Neural cell (in vitro differentiated cells): ENCODE results near the gene CKM. TPM values are rescaled to one million over a fixed set of nuclear protein-coding genes. Genes with fewer than 3 reads are reported as not detected.

Source experiments
- H2AFZ ChIP-seq: fragments of 200-600, 300-800 bp; sonication (generic), shearing (Covaris generic); 2 replicates; pipeline ENCODE4 v1.6.0; 2014; ENCODE audit warnings: low read depth, mild to moderate bottlenecking, antibody characterized with exemption, low read length, moderate library complexity
- H3F3A ChIP-seq: fragments of 200-600 bp; shearing (Covaris generic); 2 replicates; pipeline ENCODE4 v1.6.1; 2016; ENCODE audit warnings: mild to moderate bottlenecking, moderate library complexity, mixed read lengths, antibody characterized with exemption, low read length; ENCODE audit not compliant: insufficient read depth, poor library complexity, severe bottlenecking
- H3K27ac ChIP-seq: fragments of 200-600, 300-800 bp; sonication (generic), shearing (Covaris generic); 2 replicates; pipeline ENCODE4 v1.5.1; 2014; ENCODE audit warnings: mild to moderate bottlenecking, low read length, moderate library complexity
- H3K27me3 ChIP-seq: fragments of 300-800, 200-600 bp; sonication (generic), shearing (Covaris generic); 2 replicates; pipeline ENCODE4 v1.6.0; 2014; ENCODE audit warnings: mild to moderate bottlenecking, low read depth, low read length, moderate library complexity; ENCODE audit not compliant: insufficient read depth
- H3K36me3 ChIP-seq: fragments of 300-800, 200-600 bp; sonication (generic), shearing (Covaris generic); 2 replicates; pipeline ENCODE4 v1.5.1; 2014; ENCODE audit warnings: mild to moderate bottlenecking, antibody characterized with exemption, low read length, moderate library complexity; ENCODE audit not compliant: insufficient read depth
- H3K4me2 ChIP-seq: fragments of 300-800, 200-600 bp; sonication (generic), shearing (Covaris generic); 2 replicates; pipeline ENCODE4 v1.6.0; 2014; ENCODE audit warnings: mild to moderate bottlenecking, low read length
- H3K4me3 ChIP-seq: fragments of 300-800, 200-600 bp; sonication (generic), shearing (Covaris generic); 2 replicates; pipeline ENCODE4 v1.5.1; 2014; ENCODE audit warnings: mild to moderate bottlenecking, low read length, moderate library complexity
- H3K79me2 ChIP-seq: fragments of 200-600 bp; shearing (Covaris generic); replicated peaks from 2 replicates; pipeline ENCODE4 v1.6.0; 2014; ENCODE audit warnings: mild to moderate bottlenecking, low read length, moderate library complexity; ENCODE audit not compliant: insufficient read depth
- H3K9ac ChIP-seq: fragments of 300-800, 200-600 bp; sonication (generic), shearing (Covaris generic); 2 replicates; pipeline ENCODE4 v1.6.1; 2016; ENCODE audit warnings: mild to moderate bottlenecking, low read length, mixed read lengths
- H3K9me2 ChIP-seq: fragments of 200-600 bp; shearing (Covaris generic); 2 replicates; pipeline ENCODE4 v1.6.1; 2016; ENCODE audit warnings: mild to moderate bottlenecking, low read length, mixed read lengths; ENCODE audit not compliant: insufficient read depth
- H3K9me3 ChIP-seq: fragments of 200-600, 300-800 bp; sonication (generic), shearing (Covaris generic); 2 replicates; pipeline ENCODE4 v1.6.1; 2016; ENCODE audit warnings: mild to moderate bottlenecking, mixed run types, low read length, moderate library complexity, mixed read lengths
- H4K20me1 ChIP-seq: fragments of 200-600 bp; shearing (Covaris generic); 2 replicates; pipeline ENCODE4 v1.6.1; 2016; ENCODE audit warnings: mild to moderate bottlenecking, mixed run types; ENCODE audit not compliant: insufficient read depth
- EP300 ChIP-seq: fragments of 450-650 bp; conservative IDR thresholded peaks from 2 replicates; pipeline ENCODE4 v1.6.1; 2014; ENCODE audit warnings: antibody characterized with exemption, mild to moderate bottlenecking, moderate library complexity; ENCODE audit not compliant: poor library complexity, severe bottlenecking
- EZH2 ChIP-seq: fragments of 200-600, 300-800 bp; shearing (Covaris generic), sonication (generic); IDR thresholded peaks from 2 replicates; pipeline ENCODE4 v1.6.1; 2014; ENCODE audit warnings: antibody characterized with exemption, low read length, borderline replicate concordance, mild to moderate bottlenecking; ENCODE audit not compliant: insufficient read depth, poor library complexity, severe bottlenecking
- POLR2AphosphoS5 ChIP-seq: IDR thresholded peaks from 2 replicates; pipeline ENCODE4 v1.6.1; 2012
- RAD21 ChIP-seq: fragments of 450-650 bp; conservative IDR thresholded peaks from 2 replicates; pipeline ENCODE4 v1.6.1; 2014; ENCODE audit warnings: antibody characterized with exemption, mild to moderate bottlenecking, moderate library complexity
- REST ChIP-seq: IDR thresholded peaks from 2 replicates; pipeline ENCODE4 v1.6.1; 2012; ENCODE audit warnings: borderline replicate concordance
- SMC3 ChIP-seq: fragments of 450-650 bp; conservative IDR thresholded peaks from 2 replicates; pipeline ENCODE4 v1.6.1; 2014; ENCODE audit warnings: antibody characterized with exemption, mild to moderate bottlenecking, moderate library complexity; ENCODE audit not compliant: poor library complexity
- TAF1 ChIP-seq: IDR thresholded peaks from 2 replicates; pipeline ENCODE4 v1.6.1; 2012; ENCODE audit warnings: low read depth
- polyA plus RNA-seq: library from polyadenylated mRNA; depleted of rRNA; stranded (reverse); fragments of >200 nt; gene quantifications from 2 replicates; pipeline ENCODE4 v1.2.3, GENCODE V29; 2014

CKM gene
- polyA plus RNA-seq, 1 donor from 2014 or later = 0.14 TPM

- Histone ChIP-seq H3K9ac (no peak overlapping the region), H3K4me2 (no peak overlapping the region), H4K20me1 (no peaks in the 10 kb centered on the region), H3K9me3 (no peaks in the 10 kb centered on the region), H3K79me2 (no peaks in the 10 kb centered on the region), H3K27me3 (no peaks in the 10 kb centered on the region), H3K9me2 (no peaks in the 10 kb centered on the region), H3F3A (no peaks in the 10 kb centered on the region), H3K4me3 (no peak overlapping the region), H3K27ac (no peak overlapping the region), H3K36me3 (no peaks in the 10 kb centered on the region), H2AFZ (no peak overlapping the region)
- no peak for TF ChIP-seq REST
Measured at GRCh38 chr19:45305007-45305406, 17.7 kb downstream of the CKM start.

GRCh38 chr19:45304141-45304926 lies 18.3 kb downstream of the CKM start:
- TF ChIP-seq REST (no peak), POLR2AphosphoS5 (peak; percentile 12), EZH2 (no peak)
- Histone ChIP-seq H2AFZ (no peak overlapping the region), H3K36me3 (no peaks in the 10 kb centered on the region), H3K79me2 (no peaks in the 10 kb centered on the region), H3K27me3 (no peaks in the 10 kb centered on the region), H3K27ac (no peak overlapping the region), H3K9ac (no peak overlapping the region), H3K9me2 (no peaks in the 10 kb centered on the region), H3K9me3 (no peaks in the 10 kb centered on the region), H3K4me2 (no peak overlapping the region), H4K20me1 (no peaks in the 10 kb centered on the region), H3K4me3 (no peak overlapping the region), H3F3A (no peaks in the 10 kb centered on the region)

- H3K79me2 ChIP-seq = no peaks in the 10 kb centered on the region
- no peak overlapping the region for H3K9ac ChIP-seq
- no peaks in the 10 kb centered on the region for H3F3A ChIP-seq
- no peak for TF ChIP-seq REST
- no peak for TF ChIP-seq EP300
- TF ChIP-seq RAD21 = no peak
- no peak for TF ChIP-seq EZH2
- no peak for TF ChIP-seq SMC3
- no peak for TF ChIP-seq TAF1
Measured at GRCh38 chr19:45303269-45304060, 19.2 kb downstream of the CKM start.

More at GRCh38 chr19:45303269-45304060, 19.2 kb downstream of the CKM start:
- no peaks in the 10 kb centered on the region for H3K9me3 ChIP-seq
- no peaks in the 10 kb centered on the region for H3K27me3 ChIP-seq
- no peak overlapping the region for H3K27ac ChIP-seq
- no peaks in the 10 kb centered on the region for H3K36me3 ChIP-seq
- no peak overlapping the region for H3K4me2 ChIP-seq
- H4K20me1 ChIP-seq = no peaks in the 10 kb centered on the region
- H3K9me2 ChIP-seq = no peaks in the 10 kb centered on the region
- H3K4me3 ChIP-seq = no peak overlapping the region
- H2AFZ ChIP-seq = no peak overlapping the region
